ENCODE results near the gene APP. TPM values are rescaled to one million over a fixed set of nuclear protein-coding genes. Genes with fewer than 3 reads are reported as not detected.

APP gene
- total RNA-seq, 1 experiment from 2014 or later: 560 TPM

DNA sequence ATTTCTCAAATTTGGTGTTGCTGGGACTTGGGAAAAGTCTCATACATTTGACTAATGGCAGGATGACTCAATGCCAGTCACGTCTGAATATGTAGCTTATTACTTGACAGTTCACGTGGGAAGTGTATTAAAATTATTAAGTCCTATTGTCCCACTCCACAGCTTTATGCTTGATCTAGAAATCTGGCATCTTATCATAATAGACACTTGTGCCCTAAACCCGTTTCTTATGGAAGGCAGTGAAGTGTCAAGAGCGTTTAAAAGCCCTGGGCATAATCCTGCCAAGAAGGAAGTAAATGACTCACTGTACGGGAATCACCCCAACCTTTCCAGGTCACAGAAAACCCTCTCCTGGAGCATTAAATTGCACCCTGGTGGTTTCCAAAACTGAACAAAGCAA is 207.4 kb downstream of the APP start:
- CTCF ChIA-PET: interaction anchor here (0.6 kb wide), 1 partner anchor 158 kb away, joined by 4 read pairs; no protein-coding TSS in a partner anchor
- no peaks in the 10 kb centered on the region for H3K9me3 Mint-ChIP-seq
- H3K27me3 Mint-ChIP-seq (ENCODE audit: low read depth): no peaks in the 10 kb centered on the region; the same call in 1 of the 2 replicates
- H3K36me3 Mint-ChIP-seq: peaks cover 43% of the 10 kb centered on the region
- POLR2A ChIA-PET: no interaction called here
- no peak overlapping the region for H3K4me3 Mint-ChIP-seq
- ATAC-seq (no peak), DNase-seq (ENCODE audit: low spot score) (no peak)
- 0 out of 2 replicates have a peak overlapping the region, but pooled peaks have one; percentile 59 for H3K27ac Mint-ChIP-seq
- H3K4me1 Mint-ChIP-seq: peaks cover 78% of the 10 kb centered on the region
- TF ChIP-seq TP53 (CRISPR knock-in tag; IDR thresholded peaks at IDR 0.05) (no peak), CBFB (CRISPR knock-in tag; IDR thresholded peaks at IDR 0.05; ENCODE audit: low read depth) (no peak), MYBL2 (CRISPR knock-in tag; IDR thresholded peaks at IDR 0.05) (no peak), ZNF423 (CRISPR knock-in tag; IDR thresholded peaks at IDR 0.05) (no peak), KAT7 (CRISPR knock-in tag; IDR thresholded peaks at IDR 0.05; ENCODE audit: borderline replicate concordance) (no peak), ARID4B (CRISPR knock-in tag; IDR thresholded peaks at IDR 0.05; ENCODE audit: borderline replicate concordance) (no peak), FOXP1 (CRISPR knock-in tag; IDR thresholded peaks at IDR 0.05; ENCODE audit: borderline replicate concordance) (no peak), NR1H2 (CRISPR knock-in tag; IDR thresholded peaks at IDR 0.05) (no peak), ESRRA (CRISPR knock-in tag; IDR thresholded peaks at IDR 0.05; ENCODE audit: borderline replicate concordance) (no peak)
- TF ChIP-seq, protein P1, sequence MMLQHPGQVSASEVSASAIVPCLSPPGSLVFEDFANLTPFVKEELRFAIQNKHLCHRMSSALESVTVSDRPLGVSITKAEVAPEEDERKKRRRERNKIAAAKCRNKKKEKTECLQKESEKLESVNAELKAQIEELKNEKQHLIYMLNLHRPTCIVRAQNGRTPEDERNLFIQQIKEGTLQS (CRISPR knock-in tag; conservative IDR thresholded peaks at IDR 0.05): no peak
- TF ChIP-seq, protein P2, sequence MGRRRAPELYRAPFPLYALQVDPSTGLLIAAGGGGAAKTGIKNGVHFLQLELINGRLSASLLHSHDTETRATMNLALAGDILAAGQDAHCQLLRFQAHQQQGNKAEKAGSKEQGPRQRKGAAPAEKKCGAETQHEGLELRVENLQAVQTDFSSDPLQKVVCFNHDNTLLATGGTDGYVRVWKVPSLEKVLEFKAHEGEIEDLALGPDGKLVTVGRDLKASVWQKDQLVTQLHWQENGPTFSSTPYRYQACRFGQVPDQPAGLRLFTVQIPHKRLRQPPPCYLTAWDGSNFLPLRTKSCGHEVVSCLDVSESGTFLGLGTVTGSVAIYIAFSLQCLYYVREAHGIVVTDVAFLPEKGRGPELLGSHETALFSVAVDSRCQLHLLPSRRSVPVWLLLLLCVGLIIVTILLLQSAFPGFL (CRISPR knock-in tag; IDR thresholded peaks at IDR 0.05; ENCODE audit: borderline replicate concordance): no peak

- POLR2A ChIA-PET: no interaction called here
- peak overlapping the region; percentile 36 for H3K4me3 Mint-ChIP-seq
- no peak for TF ChIP-seq SMAD4 (CRISPR knock-in tag; IDR thresholded peaks at IDR 0.05)
- TF ChIP-seq, protein P3, sequence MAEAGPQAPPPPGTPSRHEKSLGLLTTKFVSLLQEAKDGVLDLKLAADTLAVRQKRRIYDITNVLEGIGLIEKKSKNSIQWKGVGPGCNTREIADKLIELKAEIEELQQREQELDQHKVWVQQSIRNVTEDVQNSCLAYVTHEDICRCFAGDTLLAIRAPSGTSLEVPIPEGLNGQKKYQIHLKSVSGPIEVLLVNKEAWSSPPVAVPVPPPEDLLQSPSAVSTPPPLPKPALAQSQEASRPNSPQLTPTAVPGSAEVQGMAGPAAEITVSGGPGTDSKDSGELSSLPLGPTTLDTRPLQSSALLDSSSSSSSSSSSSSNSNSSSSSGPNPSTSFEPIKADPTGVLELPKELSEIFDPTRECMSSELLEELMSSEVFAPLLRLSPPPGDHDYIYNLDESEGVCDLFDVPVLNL (CRISPR knock-in tag; IDR thresholded peaks at IDR 0.05; ENCODE audit: borderline replicate concordance, low read depth): no peak
- TF ChIP-seq, protein P4, sequence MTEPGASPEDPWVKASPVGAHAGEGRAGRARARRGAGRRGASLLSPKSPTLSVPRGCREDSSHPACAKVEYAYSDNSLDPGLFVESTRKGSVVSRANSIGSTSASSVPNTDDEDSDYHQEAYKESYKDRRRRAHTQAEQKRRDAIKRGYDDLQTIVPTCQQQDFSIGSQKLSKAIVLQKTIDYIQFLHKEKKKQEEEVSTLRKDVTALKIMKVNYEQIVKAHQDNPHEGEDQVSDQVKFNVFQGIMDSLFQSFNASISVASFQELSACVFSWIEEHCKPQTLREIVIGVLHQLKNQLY (CRISPR knock-in tag; IDR thresholded peaks at IDR 0.05): no peak
- TF ChIP-seq, protein P5, sequence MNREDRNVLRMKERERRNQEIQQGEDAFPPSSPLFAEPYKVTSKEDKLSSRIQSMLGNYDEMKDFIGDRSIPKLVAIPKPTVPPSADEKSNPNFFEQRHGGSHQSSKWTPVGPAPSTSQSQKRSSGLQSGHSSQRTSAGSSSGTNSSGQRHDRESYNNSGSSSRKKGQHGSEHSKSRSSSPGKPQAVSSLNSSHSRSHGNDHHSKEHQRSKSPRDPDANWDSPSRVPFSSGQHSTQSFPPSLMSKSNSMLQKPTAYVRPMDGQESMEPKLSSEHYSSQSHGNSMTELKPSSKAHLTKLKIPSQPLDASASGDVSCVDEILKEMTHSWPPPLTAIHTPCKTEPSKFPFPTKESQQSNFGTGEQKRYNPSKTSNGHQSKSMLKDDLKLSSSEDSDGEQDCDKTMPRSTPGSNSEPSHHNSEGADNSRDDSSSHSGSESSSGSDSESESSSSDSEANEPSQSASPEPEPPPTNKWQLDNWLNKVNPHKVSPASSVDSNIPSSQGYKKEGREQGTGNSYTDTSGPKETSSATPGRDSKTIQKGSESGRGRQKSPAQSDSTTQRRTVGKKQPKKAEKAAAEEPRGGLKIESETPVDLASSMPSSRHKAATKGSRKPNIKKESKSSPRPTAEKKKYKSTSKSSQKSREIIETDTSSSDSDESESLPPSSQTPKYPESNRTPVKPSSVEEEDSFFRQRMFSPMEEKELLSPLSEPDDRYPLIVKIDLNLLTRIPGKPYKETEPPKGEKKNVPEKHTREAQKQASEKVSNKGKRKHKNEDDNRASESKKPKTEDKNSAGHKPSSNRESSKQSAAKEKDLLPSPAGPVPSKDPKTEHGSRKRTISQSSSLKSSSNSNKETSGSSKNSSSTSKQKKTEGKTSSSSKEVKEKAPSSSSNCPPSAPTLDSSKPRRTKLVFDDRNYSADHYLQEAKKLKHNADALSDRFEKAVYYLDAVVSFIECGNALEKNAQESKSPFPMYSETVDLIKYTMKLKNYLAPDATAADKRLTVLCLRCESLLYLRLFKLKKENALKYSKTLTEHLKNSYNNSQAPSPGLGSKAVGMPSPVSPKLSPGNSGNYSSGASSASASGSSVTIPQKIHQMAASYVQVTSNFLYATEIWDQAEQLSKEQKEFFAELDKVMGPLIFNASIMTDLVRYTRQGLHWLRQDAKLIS (CRISPR knock-in tag; IDR thresholded peaks at IDR 0.05; ENCODE audit: borderline replicate concordance): no peak
- TF ChIP-seq, protein P6, sequence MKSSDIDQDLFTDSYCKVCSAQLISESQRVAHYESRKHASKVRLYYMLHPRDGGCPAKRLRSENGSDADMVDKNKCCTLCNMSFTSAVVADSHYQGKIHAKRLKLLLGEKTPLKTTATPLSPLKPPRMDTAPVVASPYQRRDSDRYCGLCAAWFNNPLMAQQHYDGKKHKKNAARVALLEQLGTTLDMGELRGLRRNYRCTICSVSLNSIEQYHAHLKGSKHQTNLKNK (CRISPR knock-in tag; IDR thresholded peaks at IDR 0.05): no peak
- no peak for TF ChIP-seq E2F5 (CRISPR knock-in tag; IDR thresholded peaks at IDR 0.05)
- no peak for TF ChIP-seq CBFB (CRISPR knock-in tag; IDR thresholded peaks at IDR 0.05; ENCODE audit: low read depth)
- TF ChIP-seq ZNF281 (CRISPR knock-in tag; IDR thresholded peaks at IDR 0.05): no peak
Observed at GRCh38 chr21:25961042-25961441, 209.5 kb downstream of the APP start.

More at GRCh38 chr21:25961042-25961441, 209.5 kb downstream of the APP start:
- Mint-ChIP-seq H3K36me3 (peaks cover 53% of the 10 kb centered on the region), H3K9me3 (no peaks in the 10 kb centered on the region), H3K4me1 (peaks cover 66% of the 10 kb centered on the region), H3K27ac (peak overlapping the region; percentile 98), H3K27me3 (ENCODE audit: low read depth) (no peaks in the 10 kb centered on the region; the same call in 1 of the 2 replicates)
- DNase-seq (ENCODE audit: low spot score) (no peak), ATAC-seq (peak; percentile 92)
- CTCF ChIA-PET: interaction anchor here (0.6 to 2.1 kb wide), 2 partner anchors 65 to 133 kb away, joined by 3 to 5 read pairs; no protein-coding TSS in a partner anchor
